Right atrium auricular region (tissue), 2 donors: ENCODE results near the gene GREM1. TPM values are rescaled to one million over a fixed set of nuclear protein-coding genes. Genes with fewer than 3 reads are reported as not detected.

ENCODE experiments used
- DNase-seq: peaks from one replicate; pipeline ENCODE4 v3.0.0-alpha.2; 2019; ENCODE audit warnings: low spot score
- H3K27ac ChIP-seq, 2 donors: fragments of 200-600 bp; sonication (generic); 1 replicate in 1 of 2; 2 replicates in 1 of 2; pipeline ENCODE4 v1.5.1; 2016 to 2019
- H3K27me3 ChIP-seq, 2 donors: fragments of 200-600 bp; sonication (generic); one replicate each; pipeline versions ENCODE4 v1.5.1 to v1.6.0; 2017 to 2019
- H3K36me3 ChIP-seq: fragments of 200-600 bp; sonication (generic); one replicate; pipeline ENCODE4 v1.5.1; 2016
- H3K4me1 ChIP-seq, 2 donors: fragments of 200-600 bp; sonication (generic); one replicate each; pipeline versions ENCODE4 v1.5.1 to v1.6.0; 2017 to 2019
- H3K4me3 ChIP-seq, 2 donors: fragments of 200-600 bp; sonication (generic); 1 replicate in 1 of 2; 2 replicates in 1 of 2; pipeline ENCODE4 v1.5.1; 2017 to 2019; ENCODE audit warnings: mild to moderate bottlenecking in 1 of 2, moderate library complexity in 1 of 2
- H3K9me3 ChIP-seq, 2 donors: fragments of 200-600 bp; sonication (generic); one replicate each; pipeline ENCODE4 v1.5.1; 2019
- total RNA-seq, 2 donors: library from RNA; depleted of rRNA; stranded (reverse); fragments of >200 nt; gene quantifications; one replicate each; pipeline ENCODE4 v1.1.0, GENCODE V29; 2016
- TF ChIP-seq, protein P1 (sequence below), 2 donors: fragments of 200-600 bp; sonication (generic); IDR thresholded peaks; one replicate each; pipeline ENCODE4 v1.5.1; 2019; ENCODE audit warnings: antibody characterized with exemption in 2 of 2

Gene GREM1
- total RNA-seq, 2 donors from 2014 or later, result 0.43 TPM; not detected in 1

DNA sequence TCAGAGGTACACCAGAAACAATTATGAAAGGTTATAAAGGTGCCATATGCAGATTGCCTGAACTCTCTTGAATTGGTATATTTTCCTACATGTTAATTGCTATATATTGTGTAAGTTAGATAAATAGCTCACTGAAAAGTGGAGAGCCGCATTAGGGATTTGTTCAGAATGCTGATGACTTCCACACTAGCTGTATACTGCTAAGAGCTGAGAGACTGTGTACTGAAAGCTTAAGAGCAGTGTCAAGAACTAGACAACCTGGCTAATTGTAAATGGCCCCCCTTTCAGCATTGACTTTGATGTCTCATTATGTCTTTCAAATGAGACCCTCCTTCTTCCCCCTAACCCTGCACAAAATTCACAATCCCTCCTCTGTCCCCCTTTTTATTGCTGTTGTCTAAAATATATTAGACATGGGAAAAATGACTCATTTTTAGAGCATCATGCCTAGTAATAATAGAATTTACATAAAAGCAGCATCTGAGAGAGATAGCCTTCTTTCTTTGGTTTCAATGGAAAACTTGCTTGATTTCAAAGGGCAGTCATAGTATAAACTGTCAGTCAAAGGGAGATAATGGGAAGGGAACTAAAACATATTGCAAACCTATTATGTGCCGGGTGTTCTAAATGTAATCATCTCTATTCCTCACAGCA, 34.7 kb upstream of the GREM1 start:
- Histone ChIP-seq H3K4me3 (no peak overlapping the region), H3K4me1 (no peaks in the 10 kb centered on the region)
- TF ChIP-seq, protein P1, sequence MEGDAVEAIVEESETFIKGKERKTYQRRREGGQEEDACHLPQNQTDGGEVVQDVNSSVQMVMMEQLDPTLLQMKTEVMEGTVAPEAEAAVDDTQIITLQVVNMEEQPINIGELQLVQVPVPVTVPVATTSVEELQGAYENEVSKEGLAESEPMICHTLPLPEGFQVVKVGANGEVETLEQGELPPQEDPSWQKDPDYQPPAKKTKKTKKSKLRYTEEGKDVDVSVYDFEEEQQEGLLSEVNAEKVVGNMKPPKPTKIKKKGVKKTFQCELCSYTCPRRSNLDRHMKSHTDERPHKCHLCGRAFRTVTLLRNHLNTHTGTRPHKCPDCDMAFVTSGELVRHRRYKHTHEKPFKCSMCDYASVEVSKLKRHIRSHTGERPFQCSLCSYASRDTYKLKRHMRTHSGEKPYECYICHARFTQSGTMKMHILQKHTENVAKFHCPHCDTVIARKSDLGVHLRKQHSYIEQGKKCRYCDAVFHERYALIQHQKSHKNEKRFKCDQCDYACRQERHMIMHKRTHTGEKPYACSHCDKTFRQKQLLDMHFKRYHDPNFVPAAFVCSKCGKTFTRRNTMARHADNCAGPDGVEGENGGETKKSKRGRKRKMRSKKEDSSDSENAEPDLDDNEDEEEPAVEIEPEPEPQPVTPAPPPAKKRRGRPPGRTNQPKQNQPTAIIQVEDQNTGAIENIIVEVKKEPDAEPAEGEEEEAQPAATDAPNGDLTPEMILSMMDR (IDR thresholded peaks at IDR 0.05), result no peak

DNA sequence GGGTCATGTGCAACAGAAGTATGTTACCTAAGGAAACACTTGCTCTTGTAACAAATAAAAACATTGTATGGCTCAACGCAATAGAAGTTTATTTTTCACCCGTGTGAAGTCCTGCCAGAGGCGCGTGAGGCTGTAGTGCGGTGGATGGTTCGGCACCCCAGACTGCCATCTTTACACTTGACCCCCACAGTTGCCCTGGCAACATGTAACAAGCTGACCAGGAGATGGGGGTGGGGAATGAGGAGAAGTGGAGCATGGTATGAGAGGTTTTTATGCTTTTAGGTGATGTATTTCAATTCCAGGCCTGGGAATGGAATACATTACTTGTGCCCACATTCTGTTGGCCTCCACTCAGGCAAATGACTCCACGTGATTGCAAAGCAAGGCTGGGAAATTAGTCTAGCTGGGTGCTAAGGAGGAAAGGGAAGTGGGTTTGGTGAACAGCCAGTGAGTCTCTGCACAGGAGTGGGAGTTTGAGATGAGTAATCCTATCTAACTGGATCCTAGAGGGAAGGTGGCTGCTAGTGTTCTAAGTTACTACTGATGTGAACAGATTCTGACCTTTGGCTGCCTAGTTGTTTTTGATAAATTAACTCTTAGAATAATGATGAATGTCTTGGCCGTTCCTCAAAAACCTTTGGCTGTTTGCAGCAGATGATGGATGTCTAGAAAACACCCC, 33.8 kb upstream of the GREM1 start:
- Histone ChIP-seq H3K9me3 (no peaks in the 10 kb centered on the region), H3K36me3 (no peaks in the 10 kb centered on the region), H3K4me3 (no peak overlapping the region), H3K27me3 (no peaks in the 10 kb centered on the region), H3K27ac (no peak overlapping the region), H3K4me1 (no peaks in the 10 kb centered on the region)
- TF ChIP-seq, protein P1 (IDR thresholded peaks at IDR 0.05), result no peak
- DNase-seq, result no peak

More for the DNA sequence above, 34.7 kb upstream of the GREM1 start:
- no peak for DNase-seq
- H3K27ac ChIP-seq, result no peak overlapping the region
- no peaks in the 10 kb centered on the region for H3K9me3 ChIP-seq
- H3K27me3 ChIP-seq, result no peaks in the 10 kb centered on the region
- H3K36me3 ChIP-seq, result no peaks in the 10 kb centered on the region

DNA sequence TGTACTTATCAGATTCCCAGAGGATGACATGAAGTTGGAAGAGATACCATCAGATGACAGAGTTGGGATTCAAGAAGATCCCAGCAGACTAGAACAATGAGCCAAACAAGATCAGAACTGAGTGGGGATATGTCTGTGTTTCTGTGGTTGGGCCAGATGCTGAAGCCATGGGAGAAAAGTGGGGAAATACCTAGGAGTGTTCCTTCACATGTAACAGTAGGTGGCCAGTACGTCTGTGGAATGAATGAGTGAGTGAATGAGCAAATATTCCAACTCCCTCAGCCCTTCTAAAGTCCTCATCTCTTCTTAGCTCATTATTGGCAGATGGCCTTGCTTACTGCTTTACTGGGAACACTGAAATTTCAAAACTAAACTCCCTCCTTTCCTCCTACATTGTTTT, 32.2 kb upstream of the GREM1 start:
- no peaks in the 10 kb centered on the region for H3K4me1 ChIP-seq
- H3K27me3 ChIP-seq, result no peaks in the 10 kb centered on the region
- TF ChIP-seq, protein P1 (IDR thresholded peaks at IDR 0.05), result no peak
- no peak for DNase-seq
- H3K4me3 ChIP-seq, result no peak overlapping the region
- no peak overlapping the region for H3K27ac ChIP-seq
- no peaks in the 10 kb centered on the region for H3K9me3 ChIP-seq
- H3K36me3 ChIP-seq, result no peaks in the 10 kb centered on the region

DNA sequence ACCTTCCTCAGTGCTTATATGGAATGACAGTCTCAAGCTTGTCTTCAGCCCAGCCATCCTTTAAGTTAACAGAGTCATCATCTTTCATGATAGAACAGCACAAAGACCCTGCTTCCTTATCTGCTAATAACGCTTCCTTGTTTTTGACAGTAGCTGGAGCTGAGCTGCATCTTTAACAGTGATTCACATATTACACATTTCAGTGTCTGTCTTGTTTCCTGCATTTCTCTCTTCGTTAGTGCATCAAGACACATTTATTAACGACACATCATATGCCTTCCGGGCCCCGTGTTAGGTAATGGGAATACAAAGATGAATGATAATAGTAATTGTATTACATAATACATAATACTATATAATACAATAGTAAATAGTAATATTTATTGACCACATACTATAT, 30.2 kb upstream of the GREM1 start:
- Histone ChIP-seq H3K4me3 (no peak overlapping the region), H3K27me3 (no peaks in the 10 kb centered on the region), H3K27ac (no peak overlapping the region), H3K4me1 (no peaks in the 10 kb centered on the region), H3K9me3 (no peaks in the 10 kb centered on the region), H3K36me3 (no peaks in the 10 kb centered on the region)
- no peak for DNase-seq
- TF ChIP-seq, protein P1 (IDR thresholded peaks at IDR 0.05), result no peak

DNA sequence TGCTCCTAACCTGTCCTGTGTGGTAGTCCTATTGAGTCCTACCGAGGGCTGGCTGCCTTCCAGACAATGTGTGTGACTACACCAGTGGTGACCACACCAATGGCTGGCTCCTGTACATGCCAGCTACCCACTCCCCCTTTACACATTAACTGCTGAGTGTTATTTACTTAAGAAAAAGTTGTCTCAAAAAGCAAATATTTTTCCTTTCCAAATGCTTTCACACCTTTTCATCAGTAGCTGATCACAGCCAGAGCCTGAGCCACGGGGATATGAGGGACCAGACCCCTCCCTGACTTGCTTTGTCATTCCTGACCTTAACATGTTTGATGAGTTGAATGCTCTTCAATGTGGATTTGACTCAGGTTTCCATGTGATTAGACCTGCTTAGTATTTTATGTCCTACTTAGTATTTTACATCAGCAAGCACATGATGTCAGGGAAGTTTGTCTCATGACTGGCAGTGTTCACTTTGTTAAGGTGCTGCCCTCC, 29.6 kb upstream of the GREM1 start:
- no peaks in the 10 kb centered on the region for H3K36me3 ChIP-seq
- H3K4me3 ChIP-seq, result no peak overlapping the region
- no peaks in the 10 kb centered on the region for H3K9me3 ChIP-seq
- H3K27ac ChIP-seq, result no peak overlapping the region
- TF ChIP-seq, protein P1 (IDR thresholded peaks at IDR 0.05), result no peak
- DNase-seq, result no peak
- H3K4me1 ChIP-seq, result no peaks in the 10 kb centered on the region
- no peaks in the 10 kb centered on the region for H3K27me3 ChIP-seq
